ENCODE measurements around the gene TM4SF1.

The TM4SF1 gene

DNA sequence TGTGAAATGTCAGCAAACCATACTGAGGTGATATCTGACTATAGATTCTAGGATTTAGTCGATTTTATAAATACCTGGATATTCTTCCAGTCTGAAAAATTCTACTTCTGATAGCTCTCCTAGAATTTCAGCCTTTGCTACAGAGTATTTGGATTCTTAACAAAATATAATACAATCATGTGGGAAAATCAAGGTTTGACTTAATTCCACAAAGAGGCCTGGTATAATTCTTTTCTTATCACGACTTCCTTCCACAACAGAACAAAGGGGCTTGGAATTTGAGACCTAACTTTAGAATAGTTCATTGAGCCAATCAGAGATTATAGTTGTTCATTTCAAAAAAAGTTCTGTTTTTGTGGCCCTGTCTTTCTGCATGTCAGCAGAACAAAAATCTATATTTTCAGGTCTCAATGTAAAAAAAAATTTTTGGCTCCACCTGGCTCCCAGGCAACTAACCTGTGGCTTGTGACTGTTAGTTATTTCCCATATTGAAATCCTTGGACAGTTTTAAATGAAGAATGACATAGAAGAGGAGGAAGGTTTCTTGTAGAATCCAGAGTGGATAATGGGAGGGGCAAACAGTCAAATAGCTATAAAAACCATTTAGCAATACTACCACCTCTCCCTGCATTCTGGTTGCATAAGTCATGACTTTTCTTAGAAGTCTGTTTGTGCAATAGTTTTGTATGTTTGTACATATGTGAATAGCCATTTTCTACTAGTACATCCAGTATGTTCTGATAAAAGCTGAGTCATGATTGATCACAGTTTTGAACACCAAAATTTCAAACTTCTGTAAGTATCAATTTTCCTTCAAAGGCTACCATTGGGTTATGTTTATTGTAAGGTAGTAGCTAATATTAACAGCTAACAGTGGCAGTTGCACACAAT, 4.0 kb downstream of the TM4SF1 start:
- Mint-ChIP-seq H3K4me3 (no peak overlapping the region), H3K27me3 (peaks cover 8% of the 10 kb centered on the region), H3K27ac (no peak overlapping the region), H3K36me3 (no peaks in the 10 kb centered on the region), H3K4me1 (ENCODE audit: low read depth) (no peaks in the 10 kb centered on the region), H3K9me3 (ENCODE audit: low read depth) (no peaks in the 10 kb centered on the region)

- Mint-ChIP-seq H3K4me1 (ENCODE audit: low read depth) (no peaks in the 10 kb centered on the region), H3K27me3 (peaks cover 6% of the 10 kb centered on the region), H3K4me3 (no peak overlapping the region), H3K27ac (no peak overlapping the region), H3K36me3 (no peaks in the 10 kb centered on the region), H3K9me3 (ENCODE audit: low read depth) (no peaks in the 10 kb centered on the region)
These were observed 5.7 kb downstream of the TM4SF1 start for GRCh38 chr3:149371723-149372114.

GRCh38 chr3:149371001-149371722, 6.3 kb downstream of the TM4SF1 start:
- Mint-ChIP-seq H3K4me1 (ENCODE audit: low read depth) (no peaks in the 10 kb centered on the region), H3K27ac (no peak overlapping the region), H3K9me3 (ENCODE audit: low read depth) (no peaks in the 10 kb centered on the region)

GRCh38 chr3:149369991-149370866, 7.2 kb downstream of the TM4SF1 start:
- Mint-ChIP-seq H3K27ac (no peak overlapping the region), H3K36me3 (no peaks in the 10 kb centered on the region), H3K4me3 (no peak overlapping the region), H3K27me3 (peaks cover 4% of the 10 kb centered on the region), H3K9me3 (ENCODE audit: low read depth) (no peaks in the 10 kb centered on the region), H3K4me1 (ENCODE audit: low read depth) (no peaks in the 10 kb centered on the region)

More at GRCh38 chr3:149371001-149371722, 6.3 kb downstream of the TM4SF1 start:
- no peak overlapping the region for H3K4me3 Mint-ChIP-seq
- no peaks in the 10 kb centered on the region for H3K36me3 Mint-ChIP-seq
- H3K27me3 Mint-ChIP-seq = peaks cover 6% of the 10 kb centered on the region

DNA sequence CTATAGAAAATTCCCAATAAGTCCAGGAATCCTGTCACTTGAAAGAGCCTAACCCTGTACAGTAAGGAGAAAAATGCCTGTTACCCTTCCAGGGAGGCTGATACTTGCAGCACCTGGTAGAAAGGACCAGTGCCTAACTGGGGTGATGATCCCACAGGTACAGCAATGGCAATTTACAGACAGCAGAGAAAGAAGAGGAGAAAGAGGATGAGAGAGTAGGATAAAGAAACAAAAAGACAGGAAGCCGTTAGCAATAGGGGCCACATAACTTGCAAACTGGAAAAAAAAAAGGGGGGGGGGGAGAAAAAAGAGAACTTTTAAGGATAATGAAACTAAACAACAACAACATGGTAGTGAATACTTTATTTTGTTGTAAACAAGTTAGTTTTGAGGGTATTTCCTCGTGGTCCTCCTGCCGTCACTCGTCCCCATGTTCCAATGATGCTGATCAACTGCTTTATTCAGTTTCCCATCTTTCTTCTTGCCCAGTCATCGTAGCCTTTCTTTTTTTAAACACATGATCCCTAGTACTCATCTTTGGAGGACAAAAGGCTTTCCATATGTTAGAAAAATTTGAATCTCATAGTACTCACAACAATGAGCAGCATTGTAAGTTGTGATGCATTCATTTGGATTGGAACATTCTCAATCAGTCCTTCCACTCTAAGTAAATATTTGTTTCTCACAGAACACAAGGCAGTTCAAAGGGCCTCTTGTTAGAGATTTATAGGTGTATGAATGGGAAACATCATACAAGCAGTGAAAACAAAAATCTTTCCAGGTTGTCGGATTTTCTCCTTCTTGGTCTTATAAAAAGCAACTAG, 8.6 kb downstream of the TM4SF1 start:
- Mint-ChIP-seq H3K27me3 (peaks cover 1% of the 10 kb centered on the region), H3K27ac (no peak overlapping the region), H3K4me3 (no peak overlapping the region), H3K36me3 (no peaks in the 10 kb centered on the region), H3K9me3 (ENCODE audit: low read depth) (no peaks in the 10 kb centered on the region), H3K4me1 (ENCODE audit: low read depth) (no peaks in the 10 kb centered on the region)

DNA sequence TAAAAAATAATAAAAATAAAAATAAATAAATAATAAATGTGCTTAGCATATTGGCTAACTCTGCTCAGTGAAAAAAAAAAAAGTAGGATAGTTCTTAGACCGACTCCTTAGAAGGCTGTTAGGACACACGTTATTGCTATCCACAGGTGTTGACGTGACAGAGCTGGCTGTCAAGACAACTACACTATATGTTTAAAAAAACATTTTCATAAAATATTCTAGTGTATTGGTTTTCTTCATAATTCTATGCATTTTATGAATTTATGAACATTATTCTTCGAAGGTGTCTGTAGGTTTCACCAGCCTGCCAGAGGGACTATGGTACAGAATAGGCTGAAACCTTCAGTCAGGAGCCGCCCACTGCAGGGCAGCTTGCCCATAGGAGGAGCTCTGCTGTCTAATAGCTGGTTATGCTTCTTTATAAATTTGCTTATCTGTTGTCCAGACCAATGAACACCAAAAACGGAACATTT, 9.2 kb downstream of the TM4SF1 start:
- Mint-ChIP-seq H3K27me3 (peaks cover 1% of the 10 kb centered on the region), H3K4me3 (no peak overlapping the region), H3K27ac (no peak overlapping the region), H3K9me3 (ENCODE audit: low read depth) (no peaks in the 10 kb centered on the region), H3K4me1 (ENCODE audit: low read depth) (no peaks in the 10 kb centered on the region), H3K36me3 (no peaks in the 10 kb centered on the region)

DNA sequence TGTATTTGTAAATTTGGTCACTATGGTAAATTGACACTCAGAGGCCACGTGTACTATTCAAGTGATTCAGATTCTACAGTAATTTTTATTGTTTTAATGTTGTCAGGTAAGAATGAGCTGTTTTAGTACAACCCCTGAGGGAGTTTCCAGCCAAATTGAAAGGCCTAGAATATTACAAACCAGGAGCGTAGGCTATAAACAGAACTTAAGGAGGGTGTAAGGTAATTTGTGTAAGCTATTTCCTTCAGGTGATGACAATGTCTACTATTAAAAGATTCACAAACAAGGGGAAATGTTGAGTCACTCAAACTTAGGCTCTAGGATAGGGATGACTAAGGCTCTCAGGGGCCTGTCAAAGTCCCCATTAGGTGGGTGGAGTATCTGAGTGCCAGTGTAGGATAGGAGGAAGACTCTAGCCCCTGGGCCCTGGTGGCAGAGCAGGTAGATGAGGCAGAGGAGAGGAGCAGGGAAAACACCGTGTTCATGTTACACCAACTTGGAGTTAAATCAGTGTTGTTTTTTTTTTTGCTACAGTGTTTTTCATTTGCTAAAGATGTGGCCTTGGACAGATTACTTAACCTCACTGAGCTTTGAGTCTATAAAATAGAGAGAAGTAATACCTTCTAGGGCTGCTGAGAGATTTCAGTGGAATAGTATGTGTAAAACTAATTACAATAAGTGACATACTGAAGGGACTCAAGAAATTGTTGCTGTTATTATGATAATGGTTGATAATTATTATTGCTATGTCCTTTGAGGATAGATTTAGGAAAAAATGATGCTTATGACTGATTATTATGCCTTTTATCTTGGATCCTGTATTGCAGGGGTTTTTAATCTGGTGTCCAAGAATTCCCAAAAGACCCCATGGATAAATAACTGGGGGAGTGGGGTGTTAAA, 10.3 kb downstream of the TM4SF1 start:
- H3K27ac Mint-ChIP-seq = peak overlapping the region; percentile 12
- H3K36me3 Mint-ChIP-seq = no peaks in the 10 kb centered on the region
- no peak overlapping the region for H3K4me3 Mint-ChIP-seq
- H3K4me1 Mint-ChIP-seq (ENCODE audit: low read depth) = no peaks in the 10 kb centered on the region
- H3K27me3 Mint-ChIP-seq = peaks cover 1% of the 10 kb centered on the region
- no peaks in the 10 kb centered on the region for H3K9me3 Mint-ChIP-seq (ENCODE audit: low read depth)

- no peak overlapping the region for H3K4me3 Mint-ChIP-seq
- no peaks in the 10 kb centered on the region for H3K36me3 Mint-ChIP-seq
- no peak overlapping the region for H3K27ac Mint-ChIP-seq
- H3K4me1 Mint-ChIP-seq (ENCODE audit: low read depth) = no peaks in the 10 kb centered on the region
- H3K27me3 Mint-ChIP-seq = peaks cover 2% of the 10 kb centered on the region
- no peaks in the 10 kb centered on the region for H3K9me3 Mint-ChIP-seq (ENCODE audit: low read depth)
These were observed 11.4 kb downstream of the TM4SF1 start for GRCh38 chr3:149366031-149366430.

- Mint-ChIP-seq H3K4me3 (no peak overlapping the region), H3K27me3 (peaks cover 2% of the 10 kb centered on the region), H3K4me1 (ENCODE audit: low read depth) (no peaks in the 10 kb centered on the region), H3K27ac (no peak overlapping the region), H3K9me3 (ENCODE audit: low read depth) (no peaks in the 10 kb centered on the region), H3K36me3 (no peaks in the 10 kb centered on the region)
These were observed 12.8 kb downstream of the TM4SF1 start for GRCh38 chr3:149364624-149365023.

DNA sequence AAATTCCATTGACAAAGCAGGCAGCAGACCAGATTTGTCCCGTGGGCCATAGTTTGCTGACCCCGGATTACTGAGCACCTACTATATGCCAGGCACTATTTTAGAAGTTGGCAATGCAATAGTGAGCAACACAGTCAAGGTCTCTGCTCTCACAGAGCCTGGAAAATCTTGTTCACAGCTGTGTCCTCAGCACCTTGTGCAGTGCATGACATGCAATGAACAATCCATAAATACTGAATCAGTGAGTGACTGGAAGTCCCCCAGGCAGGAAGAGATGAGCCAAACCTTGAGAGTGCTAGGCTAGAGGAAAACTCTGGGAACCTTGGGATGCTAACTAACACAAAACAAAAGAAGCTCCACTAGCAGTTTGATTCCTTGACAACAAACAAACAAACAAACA, 14.4 kb downstream of the TM4SF1 start:
- no peak overlapping the region for H3K4me3 Mint-ChIP-seq
- no peaks in the 10 kb centered on the region for H3K4me1 Mint-ChIP-seq (ENCODE audit: low read depth)
- H3K36me3 Mint-ChIP-seq = no peaks in the 10 kb centered on the region
- H3K9me3 Mint-ChIP-seq (ENCODE audit: low read depth) = no peaks in the 10 kb centered on the region
- no peak overlapping the region for H3K27ac Mint-ChIP-seq
- H3K27me3 Mint-ChIP-seq = peaks cover 5% of the 10 kb centered on the region

DNA sequence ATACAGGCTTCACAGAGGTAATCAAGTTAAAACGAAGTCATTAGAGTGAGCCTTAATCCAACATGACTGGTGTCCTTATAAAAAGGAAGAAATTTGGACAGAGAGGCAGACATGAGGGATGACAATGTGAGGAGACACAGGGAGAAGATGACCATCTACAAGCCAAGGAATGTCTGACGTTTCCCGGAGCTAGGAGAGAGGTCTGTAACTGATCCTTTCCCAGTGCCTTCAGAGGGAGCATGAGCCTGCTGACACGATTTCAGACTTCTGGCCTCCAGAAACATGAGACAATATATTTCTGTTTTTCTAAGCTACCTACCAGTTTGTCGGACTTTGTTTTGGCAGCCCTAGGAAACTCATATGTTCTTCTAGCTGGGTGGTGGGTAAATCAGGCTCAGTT, 15.1 kb downstream of the TM4SF1 start:
- Mint-ChIP-seq H3K36me3 (no peaks in the 10 kb centered on the region), H3K4me1 (ENCODE audit: low read depth) (no peaks in the 10 kb centered on the region), H3K27me3 (peaks cover 6% of the 10 kb centered on the region)

GRCh38 chr3:149356630-149357029, 20.8 kb downstream of the TM4SF1 start:
- Mint-ChIP-seq H3K27me3 (peaks cover 10% of the 10 kb centered on the region), H3K4me1 (ENCODE audit: low read depth) (no peaks in the 10 kb centered on the region), H3K4me3 (no peak overlapping the region), H3K36me3 (no peaks in the 10 kb centered on the region), H3K9me3 (ENCODE audit: low read depth) (no peaks in the 10 kb centered on the region), H3K27ac (no peak overlapping the region)

More for the DNA sequence above, 15.1 kb downstream of the TM4SF1 start:
- Mint-ChIP-seq H3K27ac (no peak overlapping the region), H3K9me3 (ENCODE audit: low read depth) (no peaks in the 10 kb centered on the region), H3K4me3 (no peak overlapping the region)

GRCh38 chr3:149356044-149356592, 21.3 kb downstream of the TM4SF1 start:
- no peaks in the 10 kb centered on the region for H3K36me3 Mint-ChIP-seq
- H3K9me3 Mint-ChIP-seq (ENCODE audit: low read depth) = no peaks in the 10 kb centered on the region
- no peak overlapping the region for H3K4me3 Mint-ChIP-seq
- H3K27me3 Mint-ChIP-seq = peaks cover 10% of the 10 kb centered on the region
- no peak overlapping the region for H3K27ac Mint-ChIP-seq
- no peaks in the 10 kb centered on the region for H3K4me1 Mint-ChIP-seq (ENCODE audit: low read depth)
